ENCODE measurements around the gene GPR84.

The GPR84 gene

GRCh38 chr12:54364413-54364812, at the start of gene GPR84:
Gene GPR84, minus strand, starts transcription at chr12:54364486. Its CDS starts 635 bp downstream, at chr12:54363851.
- DNase-seq (ENCODE audit: insufficient read length, low spot score) (no peak), FAIRE-seq (no peak)
- TF ChIP-seq CTCF (IDR thresholded peaks at IDR 0.05; ENCODE audit: insufficient read depth, missing control alignments): no peak

- TF ChIP-seq CTCF (IDR thresholded peaks at IDR 0.05; ENCODE audit: insufficient read depth, missing control alignments): no peak
- DNase-seq (ENCODE audit: insufficient read length, low spot score) (no peak), FAIRE-seq (no peak)
Measured at GRCh38 chr12:54413284-54414190, 49.3 kb upstream of the GPR84 start.

- FAIRE-seq (no peak), DNase-seq (ENCODE audit: insufficient read length, low spot score) (no peak)
- no peak for TF ChIP-seq CTCF (IDR thresholded peaks at IDR 0.05; ENCODE audit: insufficient read depth, missing control alignments)
Measured at GRCh38 chr12:54412786-54413185, 48.5 kb upstream of the GPR84 start.

GRCh38 chr12:54412348-54412747, 48.1 kb upstream of the GPR84 start:
- TF ChIP-seq CTCF (IDR thresholded peaks at IDR 0.05; ENCODE audit: insufficient read depth, missing control alignments): no peak
- FAIRE-seq: no peak
- no peak for DNase-seq (ENCODE audit: insufficient read length, low spot score)

- no peak for DNase-seq (ENCODE audit: insufficient read length, low spot score)
- TF ChIP-seq CTCF (IDR thresholded peaks at IDR 0.05; ENCODE audit: insufficient read depth, missing control alignments): no peak
- no peak for FAIRE-seq
Measured at GRCh38 chr12:54411391-54412241, 47.3 kb upstream of the GPR84 start.

- no peak for TF ChIP-seq CTCF (IDR thresholded peaks at IDR 0.05; ENCODE audit: insufficient read depth, missing control alignments)
- FAIRE-seq (no peak), DNase-seq (ENCODE audit: insufficient read length, low spot score) (no peak)
Measured at GRCh38 chr12:54409267-54409666, 45.0 kb upstream of the GPR84 start.
